LNCAP (cell line): ENCODE measurements around the gene TAS2R43.

Experiments used
- TF ChIP-seq, protein P1 (sequence below): fragments of 450-650 bp; IDR thresholded peaks from 2 replicates; pipeline ENCODE4 v1.5.1; 2017; ENCODE audit warnings: mild to moderate bottlenecking

TAS2R43 gene, protein sequence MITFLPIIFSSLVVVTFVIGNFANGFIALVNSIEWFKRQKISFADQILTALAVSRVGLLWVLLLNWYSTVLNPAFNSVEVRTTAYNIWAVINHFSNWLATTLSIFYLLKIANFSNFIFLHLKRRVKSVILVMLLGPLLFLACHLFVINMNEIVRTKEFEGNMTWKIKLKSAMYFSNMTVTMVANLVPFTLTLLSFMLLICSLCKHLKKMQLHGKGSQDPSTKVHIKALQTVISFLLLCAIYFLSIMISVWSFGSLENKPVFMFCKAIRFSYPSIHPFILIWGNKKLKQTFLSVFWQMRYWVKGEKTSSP

GRCh38 chr12:11092128-11092527 is at the start of gene TAS2R43:
TAS2R43 (minus strand) TSS chr12:11092313; CDS start chr12:11092229, 84 bp downstream.
- TF ChIP-seq, protein P1, sequence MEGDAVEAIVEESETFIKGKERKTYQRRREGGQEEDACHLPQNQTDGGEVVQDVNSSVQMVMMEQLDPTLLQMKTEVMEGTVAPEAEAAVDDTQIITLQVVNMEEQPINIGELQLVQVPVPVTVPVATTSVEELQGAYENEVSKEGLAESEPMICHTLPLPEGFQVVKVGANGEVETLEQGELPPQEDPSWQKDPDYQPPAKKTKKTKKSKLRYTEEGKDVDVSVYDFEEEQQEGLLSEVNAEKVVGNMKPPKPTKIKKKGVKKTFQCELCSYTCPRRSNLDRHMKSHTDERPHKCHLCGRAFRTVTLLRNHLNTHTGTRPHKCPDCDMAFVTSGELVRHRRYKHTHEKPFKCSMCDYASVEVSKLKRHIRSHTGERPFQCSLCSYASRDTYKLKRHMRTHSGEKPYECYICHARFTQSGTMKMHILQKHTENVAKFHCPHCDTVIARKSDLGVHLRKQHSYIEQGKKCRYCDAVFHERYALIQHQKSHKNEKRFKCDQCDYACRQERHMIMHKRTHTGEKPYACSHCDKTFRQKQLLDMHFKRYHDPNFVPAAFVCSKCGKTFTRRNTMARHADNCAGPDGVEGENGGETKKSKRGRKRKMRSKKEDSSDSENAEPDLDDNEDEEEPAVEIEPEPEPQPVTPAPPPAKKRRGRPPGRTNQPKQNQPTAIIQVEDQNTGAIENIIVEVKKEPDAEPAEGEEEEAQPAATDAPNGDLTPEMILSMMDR: no peak

- TF ChIP-seq, protein P1: no peak
Measured at GRCh38 chr12:11136075-11136474, 44.0 kb upstream of the TAS2R43 start.

GRCh38 chr12:11134305-11134704 is 42.2 kb upstream of the TAS2R43 start, which contains the start of gene TAS2R30:
TAS2R30 (minus strand) TSS chr12:11134644; CDS start chr12:11134244, 400 bp downstream.
- TF ChIP-seq, protein P1: no peak

- TF ChIP-seq, protein P1: no peak
Measured at GRCh38 chr12:11133816-11134215, 41.7 kb upstream of the TAS2R43 start.

- TF ChIP-seq, protein P1: no peak
Measured at GRCh38 chr12:11133162-11133561, 41.0 kb upstream of the TAS2R43 start.

DNA sequence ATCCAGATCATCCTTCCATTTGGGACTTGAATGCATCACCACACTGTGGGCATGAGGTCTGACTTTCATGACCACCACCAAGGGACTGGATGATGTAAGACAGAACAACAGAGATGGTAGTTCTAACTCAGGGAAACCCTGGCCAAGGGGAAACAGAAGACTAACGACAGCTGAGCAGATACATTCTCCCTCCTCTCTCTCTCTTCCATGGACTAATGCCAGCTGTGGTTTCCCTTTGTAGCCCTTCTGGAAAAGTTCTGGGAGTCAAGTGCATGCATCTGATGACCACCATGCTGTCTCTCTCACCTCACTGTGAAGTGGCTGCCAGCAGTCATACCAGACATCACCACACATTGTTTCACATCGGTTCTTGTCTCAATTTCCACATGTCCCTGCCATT is 38.9 kb upstream of the TAS2R43 start:
- TF ChIP-seq, protein P1: no peak

- TF ChIP-seq, protein P1: no peak
Measured at GRCh38 chr12:11130382-11130781, 38.3 kb upstream of the TAS2R43 start.
